Prostate gland (tissue), 2 donors: Measurements from ENCODE around the gene NEMP1.

Experiments used
- CTCF ChIP-seq, 4 experiments: fragments of 200-600 bp in 2 of 4; fragments of 450-650 bp in 2 of 4; sonication (generic) in 2 of 4; IDR thresholded peaks; 1 replicate in 3 of 4; 2 replicates in 1 of 4; pipeline ENCODE4 v1.5.1; 2016 to 2019; ENCODE audit warnings: antibody characterized with exemption in 4 of 4, mild to moderate bottlenecking in 2 of 4, moderate library complexity in 2 of 4
- POLR2AphosphoS5 ChIP-seq: sonication (generic); formaldehyde crosslinking; IDR thresholded peaks from one replicate; pipeline ENCODE4 v1.6.1; 2017; ENCODE audit warnings: antibody characterized with exemption

GRCh38 chr12:57011438-57012424, 66.9 kb downstream of the NEMP1 start:
- TF ChIP-seq POLR2AphosphoS5 (no peak), CTCF (IDR thresholded peaks at IDR 0.05) (no peak)
